Stimulated activated naive CD8-positive, alpha-beta T cell treated with anti-CD3 and anti-CD28 coated beads, Interleukin-15, amount 100 ng/mL, for 72 hours (primary cell): ENCODE measurements around the gene ZNF585A.
A peak's percentile ranks its signal among the peaks of the same experiment; 100 is the strongest.
"Not testable (repeated sequence)": the region's sequence is repeated elsewhere in the genome, so short reads cannot be mapped to it uniquely, and the experiment has no call there.

ENCODE experiments used
- ATAC-seq: fragments of 150-1000 bp; cut with Tn5 transposase; 2 replicates; pipeline ENCODE4 v1.10.0; 2021; ENCODE audit warnings: mild to moderate bottlenecking, moderate library complexity
- DNase-seq, 2 donors: peaks; one replicate each; pipeline ENCODE4 v3.0.0; 2021 to 2022
- H3K27ac Mint-ChIP-seq, 2 donors: one replicate each; pipeline ENCODE4 v1.8.0; 2022; ENCODE audit warnings: mild to moderate bottlenecking in 2 of 2, mixed read lengths in 2 of 2, moderate library complexity in 2 of 2
- H3K27me3 Mint-ChIP-seq: one replicate; pipeline ENCODE4 v1.8.0; 2022; ENCODE audit warnings: mixed read lengths
- H3K4me1 Mint-ChIP-seq: one replicate; pipeline ENCODE4 v1.8.0; 2022; ENCODE audit warnings: mild to moderate bottlenecking, mixed read lengths
- H3K4me3 Mint-ChIP-seq, 2 donors: one replicate each; pipeline ENCODE4 v1.8.0; 2022; ENCODE audit warnings: mild to moderate bottlenecking in 2 of 2, mixed read lengths in 2 of 2, moderate library complexity in 1 of 2
- H3K9me3 Mint-ChIP-seq, 2 donors: one replicate each; pipeline ENCODE4 v1.8.0; 2022; ENCODE audit warnings: mixed read lengths in 2 of 2

The ZNF585A gene

DNA sequence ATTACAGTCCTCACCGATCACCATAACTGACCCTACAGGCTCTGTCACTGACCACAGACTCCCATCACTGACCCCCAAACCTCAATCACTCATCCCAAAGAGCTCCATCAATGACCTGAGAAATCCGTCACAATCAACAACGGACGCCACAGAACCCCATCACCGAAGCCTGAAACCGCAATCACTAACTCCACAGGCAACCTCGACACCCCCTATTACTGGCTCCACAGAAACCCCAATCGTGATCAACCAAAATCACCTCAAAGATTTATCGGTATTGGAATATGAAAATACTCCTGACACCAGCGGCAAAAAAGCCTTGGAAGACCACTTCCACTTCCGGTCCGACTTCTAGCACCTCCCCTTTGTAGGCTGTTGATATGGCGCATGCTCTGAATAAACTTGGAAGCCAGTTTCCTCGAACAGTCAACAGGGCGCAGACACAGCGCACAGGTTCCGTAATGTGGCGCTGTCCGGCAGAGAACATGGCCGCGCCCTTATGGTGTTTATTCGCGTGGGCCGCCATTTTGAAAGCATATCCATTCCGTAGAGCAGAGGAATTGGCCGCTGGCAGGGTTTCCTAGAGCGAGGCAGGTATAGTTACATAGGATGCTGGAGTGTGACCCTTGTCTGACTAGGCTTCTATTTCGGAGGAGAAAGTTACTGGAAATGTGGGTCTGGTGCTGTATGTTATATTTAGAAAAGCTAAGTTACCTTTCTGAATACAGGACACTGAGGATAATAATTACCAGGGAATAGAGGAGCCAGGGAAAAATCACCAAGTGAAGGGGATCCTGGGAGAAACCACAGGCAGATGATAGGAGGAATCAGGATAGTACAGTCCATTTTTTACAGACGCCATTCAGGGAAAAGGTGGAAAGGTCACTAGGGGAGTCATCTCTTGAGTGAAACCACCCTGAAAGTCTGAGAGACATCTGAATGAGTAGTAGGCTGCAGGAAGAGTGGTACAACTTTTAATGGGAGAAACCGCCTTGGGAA lies at the start of gene ZNF585A:
Gene ZNF585A (minus strand): TSS at position 328 of the 999 bp plus-strand sequence. CDS start 2,785 bp downstream, outside the sequence.
- Mint-ChIP-seq H3K9me3 (peaks cover 25 to 40% of the 10 kb centered on the region in 2 donors), H3K4me3 (peak within 1 kb of the TSS in 1 of 2 donors; percentile 8), H3K27me3 (no peaks in the 10 kb centered on the region), H3K27ac (no peak within 1 kb of the TSS), H3K4me1 (no peaks in the 10 kb centered on the region)
- ATAC-seq (peak; percentile 100), DNase-seq (peak; percentile 82 to 93)

DNA sequence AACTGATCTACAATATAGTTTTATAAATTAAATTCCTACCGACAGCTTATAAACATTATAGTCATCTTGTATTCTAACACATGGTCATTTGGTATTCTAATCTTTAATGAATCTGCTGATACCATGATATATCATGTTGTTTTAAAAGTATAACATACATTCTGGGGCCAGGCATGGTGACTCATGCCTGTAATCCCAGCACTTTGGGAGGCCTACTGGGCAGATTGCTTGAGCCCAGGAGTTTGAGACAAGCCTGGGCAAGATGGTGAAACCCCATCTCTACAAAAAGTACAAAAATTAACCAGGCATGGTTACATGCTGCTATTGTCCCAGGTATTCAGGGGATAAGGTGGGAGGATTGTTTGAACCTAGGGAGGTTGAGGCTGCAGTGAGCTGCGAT lies 48.6 kb upstream of the ZNF585A start:
- Mint-ChIP-seq H3K9me3 (peaks cover 21 to 26% of the 10 kb centered on the region in 2 donors), H3K4me3 (no peak overlapping the region), H3K27me3 (no peaks in the 10 kb centered on the region), H3K4me1 (peaks cover 22% of the 10 kb centered on the region), H3K27ac (peak overlapping the region in 1 of 2 donors; percentile 83)
- DNase-seq (no peak), ATAC-seq (no peak)

DNA sequence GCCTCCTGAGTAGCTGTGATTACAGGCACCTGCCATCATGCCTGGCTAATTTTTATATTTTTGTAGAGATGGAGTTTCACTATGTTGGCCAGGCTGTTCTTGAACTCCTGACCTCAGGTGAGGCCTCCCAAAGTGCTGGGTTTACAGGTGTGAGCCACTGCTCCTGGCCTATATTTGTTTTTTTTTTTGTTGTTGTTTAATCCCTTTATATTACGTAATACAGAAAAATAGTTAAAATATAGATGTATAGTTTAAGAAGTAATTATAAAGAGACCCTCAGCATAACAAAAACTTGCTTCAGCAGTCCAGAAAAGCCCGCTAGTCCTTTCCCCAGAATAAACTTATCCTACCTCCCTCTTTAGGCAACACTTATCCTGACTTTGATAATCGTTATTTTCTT lies 47.9 kb upstream of the ZNF585A start:
- no peak for ATAC-seq
- H3K4me3 Mint-ChIP-seq: no peak overlapping the region
- peaks cover 13 to 21% of the 10 kb centered on the region in 2 donors for H3K9me3 Mint-ChIP-seq
- H3K4me1 Mint-ChIP-seq: peaks cover 22% of the 10 kb centered on the region
- H3K27ac Mint-ChIP-seq: no peak overlapping the region
- no peaks in the 10 kb centered on the region for H3K27me3 Mint-ChIP-seq
- DNase-seq: no peak

DNA sequence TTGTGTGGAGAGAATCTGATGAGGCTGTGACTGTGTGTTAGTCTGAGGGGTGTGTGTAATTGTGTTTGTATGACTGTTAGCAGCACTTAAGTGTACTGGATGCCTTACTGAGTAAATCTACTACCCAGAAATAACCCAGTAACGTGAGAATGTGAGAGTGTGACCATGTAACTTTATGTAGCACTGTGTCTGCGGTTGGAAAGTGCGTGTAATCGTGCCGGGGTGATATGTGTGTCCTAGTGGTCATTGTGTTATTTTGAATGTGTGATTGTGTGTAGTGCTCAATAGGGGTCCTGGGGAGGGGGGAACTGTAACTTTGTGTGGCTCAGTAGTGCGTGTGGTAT lies 46.1 kb upstream of the ZNF585A start:
- Mint-ChIP-seq H3K9me3 (peaks cover 10 to 18% of the 10 kb centered on the region in 2 donors), H3K4me1 (peaks cover 22% of the 10 kb centered on the region), H3K4me3 (peak overlapping the region; percentile 86 to 93), H3K27me3 (no peaks in the 10 kb centered on the region), H3K27ac (peak overlapping the region; percentile 97 to 99)
- peak in 1 of 2 donors; percentile 35 for DNase-seq
- ATAC-seq: peak; percentile 34

DNA sequence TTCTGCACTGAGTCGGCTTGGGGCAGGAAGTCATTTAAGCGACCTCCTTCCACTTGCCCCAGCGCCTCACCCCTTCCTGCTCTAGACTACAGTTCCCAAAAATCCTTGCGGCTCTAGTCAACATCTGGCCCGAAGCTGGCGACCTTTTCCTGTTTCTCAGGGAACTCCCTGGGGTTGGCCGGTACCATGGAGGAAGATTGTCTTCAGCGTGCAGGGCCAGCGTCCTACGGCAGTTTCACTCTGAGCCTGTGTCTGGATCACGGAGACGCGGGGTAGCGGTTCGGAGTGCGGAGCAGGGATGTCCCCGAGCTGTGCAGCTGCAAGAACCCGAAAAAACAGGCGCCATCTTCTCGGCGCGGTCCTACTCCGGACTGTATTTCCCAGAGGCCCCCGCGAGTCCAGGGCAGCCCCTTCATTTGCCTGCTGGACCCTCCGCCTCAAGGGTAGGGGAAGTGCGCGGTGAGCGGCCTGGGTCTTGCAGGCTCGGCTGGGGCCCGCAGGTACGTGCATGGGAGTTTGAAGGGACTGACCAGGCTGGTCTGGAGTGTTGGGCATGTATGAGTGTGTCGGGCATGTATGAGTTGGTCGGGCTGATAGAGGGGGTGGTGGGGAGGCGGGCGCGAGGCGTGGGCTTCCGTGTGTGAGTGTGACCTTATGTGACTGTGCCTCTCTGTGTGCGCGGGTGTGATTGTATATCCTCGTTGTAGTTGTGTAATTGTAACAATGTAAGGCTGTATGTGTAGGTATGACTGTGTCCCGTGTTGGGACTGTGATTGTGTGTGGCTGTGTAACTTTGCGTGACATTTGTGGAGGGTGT lies 45.5 kb upstream of the ZNF585A start, which contains the start of gene ZNF383:
Gene ZNF383 (plus strand): TSS at position 440 of the 817 bp plus-strand sequence. CDS start 12,240 bp downstream, outside the sequence.
- peak; percentile 94 for ATAC-seq
- peak; percentile 85 to 91 for DNase-seq
- no peaks in the 10 kb centered on the region for H3K27me3 Mint-ChIP-seq
- H3K27ac Mint-ChIP-seq: peak within 1 kb of the TSS; percentile 97 to 99
- H3K9me3 Mint-ChIP-seq: peaks cover 10 to 18% of the 10 kb centered on the region in 2 donors
- peak within 1 kb of the TSS; percentile 86 to 93 for H3K4me3 Mint-ChIP-seq
- H3K4me1 Mint-ChIP-seq: peaks cover 22% of the 10 kb centered on the region

DNA sequence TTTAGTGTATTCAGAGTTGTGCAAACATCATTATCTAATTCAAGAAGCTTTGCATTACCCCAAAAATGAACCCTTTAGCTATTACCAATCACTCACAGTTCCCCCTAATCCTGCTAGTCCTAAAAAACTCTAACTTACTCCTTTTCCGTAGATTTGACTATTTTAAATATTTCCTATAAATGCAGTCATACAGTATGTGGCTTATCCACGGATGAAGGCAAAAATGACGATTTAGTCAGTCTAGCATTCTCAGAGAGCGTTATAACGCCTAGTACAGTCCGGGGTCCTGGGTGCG lies 44.9 kb upstream of the ZNF585A start:
- DNase-seq (no peak), ATAC-seq (no peak)
- peak overlapping the region; percentile 97 to 99 for H3K27ac Mint-ChIP-seq
- peak overlapping the region; percentile 86 to 93 for H3K4me3 Mint-ChIP-seq
- peaks cover 10 to 12% of the 10 kb centered on the region in 2 donors for H3K9me3 Mint-ChIP-seq
- H3K4me1 Mint-ChIP-seq: peaks cover 22% of the 10 kb centered on the region
- H3K27me3 Mint-ChIP-seq: no peaks in the 10 kb centered on the region

DNA sequence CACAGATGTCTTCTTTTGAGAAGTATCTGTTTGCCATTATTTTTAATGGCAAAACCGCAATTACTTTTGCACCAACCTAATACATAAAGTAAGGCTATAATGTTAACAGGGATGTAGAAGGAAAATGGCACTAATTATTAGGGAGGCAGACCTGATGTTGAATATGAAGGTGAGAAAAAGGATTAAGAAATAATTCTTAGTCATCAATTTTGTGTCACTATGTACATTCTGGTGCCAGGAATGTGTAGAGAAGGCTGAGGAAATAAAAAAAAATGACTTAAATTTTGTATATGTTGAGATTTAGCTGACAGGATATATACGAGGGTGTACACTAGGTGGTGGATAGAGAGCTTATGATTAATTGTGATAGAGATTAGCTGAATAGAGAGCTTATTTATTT lies 25.3 kb upstream of the ZNF585A start:
- ATAC-seq: no peak
- no peaks in the 10 kb centered on the region for H3K4me1 Mint-ChIP-seq
- no peak for DNase-seq
- peaks cover 12 to 27% of the 10 kb centered on the region in 2 donors for H3K9me3 Mint-ChIP-seq
- no peaks in the 10 kb centered on the region for H3K27me3 Mint-ChIP-seq
- no peak overlapping the region for H3K27ac Mint-ChIP-seq
- no peak overlapping the region for H3K4me3 Mint-ChIP-seq

DNA sequence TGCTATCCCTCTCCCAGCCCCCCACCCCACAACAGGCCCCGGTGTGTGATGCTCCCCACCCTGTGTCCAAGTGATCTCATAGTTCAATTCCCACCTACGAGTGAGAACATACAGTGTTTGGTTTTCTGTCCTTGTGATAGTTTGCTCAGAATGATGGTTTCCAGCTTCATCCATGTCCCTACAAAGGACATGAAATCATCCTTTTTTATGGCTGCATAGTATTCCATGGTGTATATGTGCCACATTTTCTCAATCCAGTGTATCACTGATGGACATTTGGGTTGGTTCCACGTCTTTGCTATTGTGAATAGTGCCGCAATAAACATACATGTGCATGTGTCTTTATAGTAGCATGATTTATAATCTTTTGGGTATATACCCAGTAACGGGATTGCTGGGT lies 24.6 kb upstream of the ZNF585A start:
- not testable (repeated sequence) for H3K27me3 Mint-ChIP-seq, DNase-seq, ATAC-seq, H3K4me1 Mint-ChIP-seq, H3K27ac Mint-ChIP-seq, H3K4me3 Mint-ChIP-seq
- H3K9me3 Mint-ChIP-seq: peaks cover 14 to 28% of the 10 kb centered on the region in 2 donors

DNA sequence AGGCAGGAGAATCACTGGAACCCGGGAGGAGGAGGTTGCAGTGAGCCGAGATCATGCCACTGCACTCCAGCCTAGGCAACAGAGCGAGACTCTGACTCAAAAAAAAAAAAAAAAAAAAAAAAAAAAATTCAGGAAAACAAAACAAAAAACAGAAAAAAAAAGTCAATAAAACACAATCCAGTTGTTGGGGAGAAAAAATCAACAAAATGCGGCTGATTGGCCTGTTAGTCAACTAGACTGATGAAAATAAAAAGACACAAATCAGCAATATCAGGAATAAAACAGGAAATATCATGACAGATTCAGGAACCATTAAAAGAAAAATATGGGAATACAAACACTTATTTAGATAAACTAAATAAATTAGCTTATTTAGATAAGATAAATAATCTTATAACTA lies 22.8 kb upstream of the ZNF585A start:
- peaks cover 23 to 32% of the 10 kb centered on the region in 2 donors for H3K9me3 Mint-ChIP-seq
- not testable (repeated sequence) for H3K4me1 Mint-ChIP-seq, ATAC-seq, H3K27ac Mint-ChIP-seq, DNase-seq, H3K27me3 Mint-ChIP-seq, H3K4me3 Mint-ChIP-seq

DNA sequence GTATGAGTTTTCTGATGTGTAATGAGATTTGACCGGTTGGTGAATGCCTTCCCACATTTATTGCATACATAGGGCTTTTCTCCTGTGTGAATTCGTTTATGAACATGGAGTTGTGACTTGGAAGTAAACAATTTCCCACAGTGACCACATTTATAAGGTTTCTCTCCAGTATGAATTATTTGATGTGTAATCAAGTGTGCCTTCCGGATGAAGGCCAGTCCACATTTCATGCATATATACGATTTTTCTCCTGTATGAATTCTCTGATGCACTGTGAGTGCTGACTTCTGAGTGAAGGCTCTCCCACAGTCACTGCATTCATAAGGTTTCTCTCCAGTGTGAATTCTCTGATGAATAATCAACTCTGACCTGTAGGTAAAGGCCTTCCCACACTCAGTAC lies 13.6 kb upstream of the ZNF585A start:
- not testable (repeated sequence) for H3K27ac Mint-ChIP-seq, ATAC-seq, H3K27me3 Mint-ChIP-seq, H3K4me3 Mint-ChIP-seq, H3K4me1 Mint-ChIP-seq, DNase-seq
- H3K9me3 Mint-ChIP-seq: peaks cover 56 to 73% of the 10 kb centered on the region in 2 donors

DNA sequence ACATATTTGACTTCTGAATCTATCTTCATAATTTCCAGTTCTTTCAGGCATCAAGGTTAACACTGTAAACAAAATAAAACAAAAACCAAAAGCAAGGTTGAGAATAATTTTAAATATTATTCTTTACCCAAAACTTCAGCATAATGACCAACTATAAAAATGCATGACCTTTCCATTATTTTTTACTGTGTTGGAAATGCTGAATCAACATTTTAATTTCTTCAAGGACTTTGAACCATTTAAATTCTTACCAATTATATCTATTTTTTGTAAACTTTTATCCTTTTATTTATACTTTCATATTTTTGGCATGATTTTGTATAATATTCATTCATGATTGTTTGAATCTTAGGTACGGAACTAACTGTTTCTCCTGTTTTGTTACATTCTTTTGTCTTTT lies 6.9 kb downstream of the ZNF585A start:
- Mint-ChIP-seq H3K27me3 (no peaks in the 10 kb centered on the region), H3K4me3 (no peak overlapping the region), H3K9me3 (peaks cover 43 to 58% of the 10 kb centered on the region in 2 donors), H3K4me1 (no peaks in the 10 kb centered on the region), H3K27ac (no peak overlapping the region)
- ATAC-seq: no peak
- no peak for DNase-seq

DNA sequence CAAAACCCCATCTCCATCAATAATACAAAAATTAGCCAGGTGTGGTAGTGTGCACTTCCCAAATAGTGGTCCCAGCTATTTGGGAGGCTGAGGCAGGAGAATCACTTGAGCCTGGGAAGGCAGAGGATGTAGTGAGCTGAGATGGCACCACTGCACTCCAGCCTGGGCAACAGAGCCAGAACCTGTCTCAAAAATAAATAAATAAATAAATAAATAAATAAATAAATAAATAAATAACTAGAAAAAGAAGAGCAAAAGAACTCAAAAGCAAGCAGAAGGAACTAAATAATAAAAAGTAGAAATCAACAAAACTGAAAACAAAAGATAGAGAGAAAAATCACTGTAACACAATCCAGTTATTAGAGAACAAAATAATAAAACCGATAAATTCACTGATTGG lies 12.3 kb downstream of the ZNF585A start:
- Mint-ChIP-seq H3K27me3 (no peaks in the 10 kb centered on the region), H3K27ac (no peak overlapping the region), H3K9me3 (peaks cover 50 to 73% of the 10 kb centered on the region in 2 donors), H3K4me1 (no peaks in the 10 kb centered on the region), H3K4me3 (no peak overlapping the region)
- DNase-seq (no peak), ATAC-seq (no peak)

DNA sequence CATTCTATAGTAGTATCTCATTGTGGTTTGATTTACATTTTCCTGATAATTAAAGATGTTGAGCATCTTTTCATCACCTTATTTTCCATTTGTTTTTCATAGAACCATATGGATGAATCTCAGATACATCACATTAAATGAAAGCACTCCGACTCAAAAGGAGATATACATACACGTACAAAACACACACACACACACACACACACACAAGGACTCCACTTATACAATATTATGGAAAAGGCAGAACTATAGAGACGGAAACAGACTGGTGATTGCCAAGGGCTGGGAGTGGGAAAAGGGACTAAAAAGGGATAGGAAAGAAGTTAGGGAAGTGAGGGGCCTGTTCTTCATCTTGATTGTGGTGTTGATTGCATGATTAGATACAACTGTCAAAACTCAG lies 24.3 kb downstream of the ZNF585A start:
- Mint-ChIP-seq H3K4me1 (no peaks in the 10 kb centered on the region), H3K27ac (peak overlapping the region in 1 of 2 donors; percentile 74), H3K9me3 (peaks cover 34 to 59% of the 10 kb centered on the region in 2 donors), H3K27me3 (no peaks in the 10 kb centered on the region), H3K4me3 (no peak overlapping the region)
- ATAC-seq: no peak
- no peak for DNase-seq

DNA sequence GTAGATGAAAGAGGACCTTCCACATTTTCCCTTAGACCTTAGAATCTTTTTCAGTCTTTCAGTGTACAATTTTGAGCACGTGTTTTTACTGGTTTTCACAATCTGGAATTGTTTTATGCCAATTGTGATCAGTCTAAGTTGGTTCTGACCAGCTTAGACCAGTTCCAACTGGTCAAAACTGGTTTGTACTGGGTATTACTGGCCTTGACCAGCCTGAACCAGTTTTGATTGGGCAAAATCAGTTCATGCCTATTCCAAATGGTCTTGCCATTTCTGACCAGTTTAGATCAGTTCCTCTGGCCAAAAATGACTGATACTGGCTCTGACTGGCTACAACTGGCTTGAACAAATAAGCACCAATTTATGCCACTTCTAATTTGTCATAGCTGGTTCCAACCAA lies 36.4 kb downstream of the ZNF585A start:
- DNase-seq (no peak), ATAC-seq (no peak)
- Mint-ChIP-seq H3K9me3 (peaks cover 44 to 74% of the 10 kb centered on the region in 2 donors), H3K27ac (no peak overlapping the region), H3K27me3 (no peaks in the 10 kb centered on the region), H3K4me3 (no peak overlapping the region), H3K4me1 (no peaks in the 10 kb centered on the region)

DNA sequence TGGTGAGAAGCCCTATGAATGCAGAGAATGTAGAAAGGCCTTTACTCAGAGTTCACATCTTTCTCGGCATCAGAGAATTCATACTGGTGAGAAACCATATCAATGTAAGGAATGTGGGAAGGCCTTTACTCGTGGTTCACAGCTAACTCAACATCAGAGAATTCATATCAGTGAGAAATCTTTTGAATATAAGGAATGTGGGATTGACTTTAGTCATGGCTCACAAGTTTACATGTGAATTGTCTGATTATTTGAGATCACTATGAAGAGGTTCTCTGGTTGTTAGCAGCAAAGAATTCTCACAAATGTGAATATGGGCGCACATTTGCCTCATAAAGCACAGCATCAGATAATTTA lies 43.7 kb downstream of the ZNF585A start:
- Mint-ChIP-seq H3K9me3 (peaks cover 58 to 69% of the 10 kb centered on the region in 2 donors), H3K27me3 (no peaks in the 10 kb centered on the region)

More for the DNA sequence above, 43.7 kb downstream of the ZNF585A start:
- ATAC-seq (no peak), DNase-seq (no peak)
- Mint-ChIP-seq H3K4me1 (no peaks in the 10 kb centered on the region), H3K4me3 (no peak overlapping the region), H3K27ac (no peak overlapping the region)
